Body of pancreas (tissue), 4 donors: Measurements from ENCODE around the gene DMD.

Experiments
- CTCF ChIP-seq, 7 experiments: fragments of 450-650 bp in 4 of 7; fragments of 200-600 bp in 3 of 7; sonication (generic) in 3 of 7; IDR thresholded peaks; one replicate each; pipeline ENCODE4 v1.5.1; 2016 to 2019; ENCODE audit warnings: antibody characterized with exemption in 7 of 7
- POLR2A ChIP-seq, 3 donors: fragments of 450-650 bp; IDR thresholded peaks; one replicate each; pipeline ENCODE4 v1.6.1; 2016; ENCODE audit warnings: antibody characterized with exemption in 3 of 3, mild to moderate bottlenecking in 2 of 3

DNA sequence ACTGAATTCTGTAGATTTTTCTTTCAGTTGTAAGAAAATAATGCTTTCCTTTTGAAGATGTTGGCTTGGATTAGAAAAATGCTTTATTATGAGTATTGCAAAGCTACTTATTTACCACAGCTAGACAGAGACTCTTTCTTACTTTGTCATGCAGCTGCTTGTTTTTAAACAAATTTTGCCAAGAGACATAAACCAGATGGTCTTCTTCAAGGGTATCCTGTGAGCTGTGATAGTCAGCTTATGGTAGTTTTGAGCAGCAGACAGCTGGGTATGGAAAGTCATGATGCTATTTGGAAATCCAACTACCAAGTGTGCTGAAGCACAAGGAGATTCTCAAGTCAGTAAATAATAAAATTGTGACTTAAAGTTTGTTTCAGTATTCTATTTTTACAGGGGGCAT, 941.5 kb downstream of the DMD start:
- no peak for TF ChIP-seq POLR2A (IDR thresholded peaks at IDR 0.05)
- TF ChIP-seq CTCF (IDR thresholded peaks at IDR 0.05) = no peak
